ENCODE results near the gene CDON.

Gene CDON

DNA sequence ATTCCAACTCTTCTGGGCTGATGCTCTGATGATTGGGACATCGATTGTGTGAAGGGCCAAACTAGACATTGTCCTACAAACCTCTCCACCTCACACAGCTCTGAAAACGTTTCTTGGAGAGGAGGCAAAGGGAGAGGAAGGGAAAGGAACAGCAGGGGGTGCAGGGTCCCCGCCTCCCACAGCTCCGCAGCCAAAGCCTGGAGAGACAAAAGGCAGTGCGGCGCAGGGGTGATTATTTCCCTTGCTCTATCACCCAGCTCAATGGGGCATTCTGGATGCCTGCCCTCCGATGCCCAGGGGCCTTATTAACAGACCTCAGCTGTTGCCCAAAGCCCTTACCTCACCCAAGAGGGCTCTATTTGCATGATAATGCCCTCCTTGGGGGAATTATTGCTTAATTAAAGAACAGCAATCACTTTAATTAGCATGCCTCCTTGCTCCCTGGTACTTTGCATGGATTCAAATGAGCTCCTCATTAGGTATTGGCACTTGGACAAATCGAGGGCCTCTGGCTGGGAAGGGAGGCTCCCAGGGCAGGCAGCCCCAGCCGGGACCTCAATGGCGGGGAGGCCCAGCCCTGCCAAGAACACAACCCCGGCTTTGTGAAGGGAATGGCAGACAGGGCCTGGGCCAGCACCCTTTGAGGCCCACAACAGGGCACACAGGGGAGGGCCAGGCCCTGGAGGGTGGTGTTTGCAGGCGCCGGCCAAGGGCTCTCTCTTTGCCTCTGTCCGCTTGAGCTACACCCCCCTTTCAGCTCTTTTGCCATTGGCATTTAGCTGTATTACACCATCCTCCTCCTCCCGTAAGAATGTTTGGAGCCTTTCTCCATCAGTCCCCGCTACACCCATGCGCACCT lies 19.8 kb upstream of the CDON start:
- no peaks in the 10 kb centered on the region for H3K36me3 ChIP-seq (ENCODE audit: control insufficient read depth, insufficient read depth, low read length)
- no peak overlapping the region for H3K27ac ChIP-seq (ENCODE audit: insufficient read depth, low read depth, low read length, poor library complexity, severe bottlenecking)
- no peak overlapping the region for H3K4me3 ChIP-seq (ENCODE audit: insufficient read depth, low read depth, low read length)
- WGBS, 2 experiments, result 29 to 35% methylated on average over 16 to 17 of the region's 17 CpGs
- H3K9me3 ChIP-seq (ENCODE audit: control insufficient read depth, low read length), result no peaks in the 10 kb centered on the region
- H3K4me1 ChIP-seq (ENCODE audit: control insufficient read depth, insufficient read depth, low read length), result peaks cover 56% of the 10 kb centered on the region
- H3K27me3 ChIP-seq (ENCODE audit: control insufficient read depth, insufficient read depth, low read length, poor library complexity, severe bottlenecking), result peaks cover 4% of the 10 kb centered on the region

DNA sequence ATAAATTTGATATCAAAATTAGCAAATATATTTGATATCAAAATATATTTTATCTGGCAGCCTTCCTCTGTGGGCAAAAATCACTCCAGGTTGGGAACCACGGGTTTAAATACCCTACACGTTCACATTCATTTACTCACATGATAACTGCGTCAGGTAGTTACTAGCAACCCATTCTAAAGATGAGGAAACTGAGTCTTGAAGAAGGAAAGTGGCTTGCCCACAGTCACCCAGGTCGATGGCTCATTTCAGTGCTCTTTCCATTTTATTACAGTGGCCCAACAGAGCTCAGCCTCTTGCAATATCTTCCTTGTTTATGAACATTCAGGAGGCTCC lies 19.2 kb upstream of the CDON start:
- Histone ChIP-seq H3K4me1 (ENCODE audit: control insufficient read depth, insufficient read depth, low read length) (peaks cover 56% of the 10 kb centered on the region), H3K36me3 (ENCODE audit: control insufficient read depth, insufficient read depth, low read length) (no peaks in the 10 kb centered on the region), H3K27me3 (ENCODE audit: control insufficient read depth, insufficient read depth, low read length, poor library complexity, severe bottlenecking) (peaks cover 4% of the 10 kb centered on the region), H3K4me3 (ENCODE audit: insufficient read depth, low read depth, low read length) (no peak overlapping the region), H3K9me3 (ENCODE audit: control insufficient read depth, low read length) (no peaks in the 10 kb centered on the region), H3K27ac (ENCODE audit: insufficient read depth, low read depth, low read length, poor library complexity, severe bottlenecking) (no peak overlapping the region)
- WGBS, 2 experiments, result 83 to 88% methylated on average over 4 of the region's 4 CpGs

DNA sequence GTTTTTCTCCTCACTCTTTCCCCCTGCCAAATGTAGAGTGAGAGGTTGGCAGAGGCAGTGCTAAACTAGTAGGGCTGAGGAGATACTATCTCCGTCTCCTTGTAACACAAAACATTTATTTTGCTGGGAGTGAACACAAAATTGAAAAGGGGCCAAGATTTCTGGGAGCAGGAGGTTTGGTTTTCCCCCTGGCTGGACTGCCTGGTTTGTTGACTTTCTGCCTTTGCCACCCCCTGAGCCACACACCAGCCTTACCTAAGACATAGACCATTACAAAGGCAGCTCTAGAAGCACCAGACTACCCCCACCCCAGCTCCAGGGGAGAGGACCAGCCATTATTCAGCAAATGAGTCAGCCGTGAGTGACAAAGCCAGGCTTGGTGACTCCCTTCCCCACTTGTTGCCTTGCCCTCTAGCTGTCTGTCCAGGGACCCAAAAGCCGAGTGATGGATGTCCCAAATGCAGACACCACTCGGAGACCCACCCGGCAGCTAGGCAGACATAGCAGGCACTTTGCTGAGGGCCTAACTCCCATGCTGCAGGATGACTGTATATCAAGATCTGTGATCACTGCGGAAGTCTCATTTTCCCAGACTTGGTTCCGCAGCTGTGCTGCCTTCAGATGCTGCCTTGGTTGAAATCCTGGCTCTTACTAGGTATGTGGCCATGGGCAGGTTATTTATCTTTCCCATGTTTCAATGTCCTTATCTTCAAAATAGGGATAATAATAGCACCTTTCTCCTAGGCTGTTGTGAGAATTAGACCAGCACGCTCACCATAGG lies 17.7 kb upstream of the CDON start:
- Histone ChIP-seq H3K9me3 (ENCODE audit: control insufficient read depth, low read length) (no peaks in the 10 kb centered on the region), H3K36me3 (ENCODE audit: control insufficient read depth, insufficient read depth, low read length) (no peaks in the 10 kb centered on the region), H3K27me3 (ENCODE audit: control insufficient read depth, insufficient read depth, low read length, poor library complexity, severe bottlenecking) (no peaks in the 10 kb centered on the region), H3K4me3 (ENCODE audit: insufficient read depth, low read depth, low read length) (no peak overlapping the region), H3K27ac (ENCODE audit: insufficient read depth, low read depth, low read length, poor library complexity, severe bottlenecking) (no peak overlapping the region), H3K4me1 (ENCODE audit: control insufficient read depth, insufficient read depth, low read length) (peaks cover 60% of the 10 kb centered on the region)
- 61 to 69% methylated on average over 7 to 8 of the region's 8 CpGs for WGBS, 2 experiments

DNA sequence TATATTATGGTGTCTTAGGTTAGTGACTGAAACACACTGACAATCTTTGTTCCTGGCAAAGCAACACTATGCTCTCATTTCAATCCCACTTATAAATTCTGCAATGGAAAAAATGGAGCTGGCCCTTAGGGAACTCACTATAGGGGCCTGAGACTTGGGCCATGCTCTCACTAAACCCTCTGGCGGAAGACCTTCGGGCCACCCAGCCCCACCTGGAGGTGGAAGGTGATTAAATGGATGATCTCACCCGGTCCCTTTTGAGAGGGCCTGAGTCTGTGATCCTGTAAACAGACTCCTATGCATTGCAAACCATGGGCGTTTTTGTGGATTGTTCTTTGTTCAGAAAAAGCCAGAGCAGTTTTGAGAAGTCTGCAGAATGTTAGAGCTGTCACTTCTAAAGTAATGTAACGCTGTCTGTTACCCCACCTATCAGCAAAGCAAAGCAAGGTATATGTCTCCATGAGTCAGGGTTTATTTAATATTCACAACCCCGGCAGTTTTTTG lies 17.0 kb upstream of the CDON start:
- Histone ChIP-seq H3K27me3 (ENCODE audit: control insufficient read depth, insufficient read depth, low read length, poor library complexity, severe bottlenecking) (no peaks in the 10 kb centered on the region), H3K36me3 (ENCODE audit: control insufficient read depth, insufficient read depth, low read length) (no peaks in the 10 kb centered on the region), H3K9me3 (ENCODE audit: control insufficient read depth, low read length) (no peaks in the 10 kb centered on the region), H3K4me1 (ENCODE audit: control insufficient read depth, insufficient read depth, low read length) (peaks cover 54% of the 10 kb centered on the region), H3K4me3 (ENCODE audit: insufficient read depth, low read depth, low read length) (no peak overlapping the region), H3K27ac (ENCODE audit: insufficient read depth, low read depth, low read length, poor library complexity, severe bottlenecking) (no peak overlapping the region)
- WGBS, 2 experiments, result 47 to 51% methylated on average over 6 of the region's 6 CpGs

DNA sequence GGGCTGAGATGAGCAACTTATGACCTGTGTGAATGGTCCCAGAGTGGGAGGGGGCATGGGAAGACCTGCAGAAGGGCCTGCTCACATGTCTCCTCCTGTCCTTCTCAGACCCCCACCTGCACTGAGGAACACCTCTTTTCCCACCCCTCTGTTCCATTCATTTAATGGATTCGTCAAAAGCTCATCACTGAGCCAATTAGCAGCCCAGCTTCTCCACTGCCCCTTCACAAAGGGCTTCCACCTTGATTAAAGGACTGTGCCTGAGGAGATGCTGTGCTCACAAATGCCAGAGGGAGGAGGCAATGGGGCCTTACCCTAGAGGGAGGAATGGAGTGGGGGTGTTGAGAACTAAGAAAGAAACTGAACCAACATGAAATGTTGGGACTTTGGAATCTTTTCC lies 14.0 kb upstream of the CDON start:
- no peaks in the 10 kb centered on the region for H3K27me3 ChIP-seq (ENCODE audit: control insufficient read depth, insufficient read depth, low read length, poor library complexity, severe bottlenecking)

DNA sequence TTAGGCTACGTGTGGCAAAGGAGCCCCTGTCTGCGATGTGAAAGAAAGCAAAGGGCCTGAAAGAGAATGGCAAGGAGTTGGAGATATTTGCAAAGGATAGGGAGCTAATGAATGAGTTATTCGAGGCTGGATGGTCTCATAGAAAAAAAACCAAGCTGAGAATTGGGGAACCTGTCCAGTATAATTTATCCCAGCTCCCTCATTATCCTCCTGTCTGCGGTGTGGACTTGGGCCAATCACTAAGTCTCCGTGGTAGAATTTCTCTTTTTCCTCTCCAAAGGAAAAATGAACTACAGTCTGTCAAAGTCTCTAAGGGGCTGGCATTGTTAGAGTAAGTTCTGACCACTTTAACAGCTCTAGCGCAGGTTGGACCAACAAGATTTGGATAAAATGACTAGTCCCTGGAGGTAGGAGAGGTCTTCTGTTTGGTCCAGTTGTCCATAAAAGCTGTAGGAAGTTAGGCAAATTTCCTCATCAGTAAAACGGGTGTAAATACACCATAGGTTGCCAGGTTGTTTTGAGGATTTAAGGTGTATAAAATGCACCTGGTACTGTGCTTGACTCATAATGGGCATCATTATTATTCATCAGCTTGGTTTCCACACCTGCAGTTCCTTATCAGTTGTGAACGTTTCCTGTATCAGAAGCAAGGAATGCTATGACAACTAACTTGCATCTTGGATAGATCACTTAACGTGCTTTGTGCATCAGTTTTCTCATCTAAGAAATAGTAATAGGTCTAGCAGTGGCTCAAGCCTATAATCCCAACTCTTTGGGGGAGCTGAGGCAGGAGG lies 10.3 kb upstream of the CDON start:
- Histone ChIP-seq H3K27ac (ENCODE audit: insufficient read depth, low read depth, low read length, poor library complexity, severe bottlenecking) (no peak overlapping the region), H3K36me3 (ENCODE audit: control insufficient read depth, insufficient read depth, low read length) (no peaks in the 10 kb centered on the region), H3K9me3 (ENCODE audit: control insufficient read depth, low read length) (no peaks in the 10 kb centered on the region), H3K27me3 (ENCODE audit: control insufficient read depth, insufficient read depth, low read length, poor library complexity, severe bottlenecking) (no peaks in the 10 kb centered on the region), H3K4me1 (ENCODE audit: control insufficient read depth, insufficient read depth, low read length) (peaks cover 12% of the 10 kb centered on the region), H3K4me3 (ENCODE audit: insufficient read depth, low read depth, low read length) (no peak overlapping the region)
- WGBS, 2 experiments, result 78 to 80% methylated on average over 9 of the region's 9 CpGs

More for the DNA sequence above, 14.0 kb upstream of the CDON start:
- Histone ChIP-seq H3K36me3 (ENCODE audit: control insufficient read depth, insufficient read depth, low read length) (no peaks in the 10 kb centered on the region), H3K27ac (ENCODE audit: insufficient read depth, low read depth, low read length, poor library complexity, severe bottlenecking) (no peak overlapping the region), H3K4me3 (ENCODE audit: insufficient read depth, low read depth, low read length) (no peak overlapping the region), H3K4me1 (ENCODE audit: control insufficient read depth, insufficient read depth, low read length) (peaks cover 34% of the 10 kb centered on the region), H3K9me3 (ENCODE audit: control insufficient read depth, low read length) (no peaks in the 10 kb centered on the region)
- 18 to 29% methylated on average over 1 of the region's 1 CpG for WGBS, 2 experiments

DNA sequence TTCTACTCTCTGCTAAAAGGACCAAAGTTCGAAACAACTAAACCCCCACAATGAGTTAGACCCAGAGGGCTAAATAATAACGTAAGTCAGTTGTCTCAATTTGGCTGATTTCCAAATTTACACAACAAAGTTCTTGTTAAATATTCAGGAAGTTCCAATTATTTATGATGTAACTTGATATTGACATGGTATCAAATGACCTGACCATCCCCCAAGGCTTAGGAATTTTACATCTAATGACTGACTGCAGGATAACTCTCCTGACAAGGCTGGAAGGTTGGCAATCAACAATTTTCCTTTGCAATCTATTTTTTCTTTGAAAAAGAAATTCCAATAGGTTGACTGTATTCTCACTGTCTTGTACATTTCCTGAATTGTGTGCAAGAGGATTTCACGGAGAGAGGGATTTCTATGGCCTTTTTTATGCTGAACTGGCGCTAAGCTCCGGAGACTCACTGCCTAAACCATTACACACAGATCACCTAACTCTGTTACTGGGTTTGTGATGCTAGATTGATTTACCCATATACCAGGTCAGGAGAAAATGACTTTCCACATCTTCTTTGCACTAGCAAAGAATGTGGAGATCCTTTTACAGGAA lies 9.6 kb upstream of the CDON start:
- 81 to 86% methylated on average over 4 to 5 of the region's 5 CpGs for WGBS, 2 experiments
- Histone ChIP-seq H3K27ac (ENCODE audit: insufficient read depth, low read depth, low read length, poor library complexity, severe bottlenecking) (no peak overlapping the region), H3K36me3 (ENCODE audit: control insufficient read depth, insufficient read depth, low read length) (no peaks in the 10 kb centered on the region), H3K4me1 (ENCODE audit: control insufficient read depth, insufficient read depth, low read length) (peaks cover 12% of the 10 kb centered on the region), H3K27me3 (ENCODE audit: control insufficient read depth, insufficient read depth, low read length, poor library complexity, severe bottlenecking) (no peaks in the 10 kb centered on the region), H3K4me3 (ENCODE audit: insufficient read depth, low read depth, low read length) (no peak overlapping the region), H3K9me3 (ENCODE audit: control insufficient read depth, low read length) (no peaks in the 10 kb centered on the region)

DNA sequence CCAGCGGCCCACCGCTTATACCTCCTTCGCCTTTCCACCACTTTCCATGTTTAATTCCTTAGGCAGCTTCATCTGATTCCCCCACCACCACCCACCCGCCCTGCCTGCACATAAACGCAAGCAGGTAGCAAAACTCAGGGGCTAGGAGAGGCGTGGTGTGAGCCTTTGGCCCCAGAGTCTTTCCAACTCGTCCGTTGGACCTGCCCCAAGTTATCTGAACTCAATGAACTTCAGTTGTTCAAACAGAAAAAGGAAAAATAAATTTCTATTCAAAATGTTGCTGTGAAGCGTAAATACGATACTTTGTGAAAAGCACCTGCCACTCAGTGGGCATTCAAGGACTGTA lies 814 bp upstream of the CDON start:
- no peak overlapping the region for H3K27ac ChIP-seq (ENCODE audit: insufficient read depth, low read depth, low read length, poor library complexity, severe bottlenecking)
- 35 to 36% methylated on average over 10 of the region's 10 CpGs for WGBS, 2 experiments
- H3K27me3 ChIP-seq (ENCODE audit: control insufficient read depth, insufficient read depth, low read length, poor library complexity, severe bottlenecking), result no peaks in the 10 kb centered on the region
- no peaks in the 10 kb centered on the region for H3K4me1 ChIP-seq (ENCODE audit: control insufficient read depth, insufficient read depth, low read length)
- no peaks in the 10 kb centered on the region for H3K36me3 ChIP-seq (ENCODE audit: control insufficient read depth, insufficient read depth, low read length)
- peak overlapping the region; percentile 20 for H3K4me3 ChIP-seq (ENCODE audit: insufficient read depth, low read depth, low read length)
- H3K9me3 ChIP-seq (ENCODE audit: control insufficient read depth, low read length), result no peaks in the 10 kb centered on the region

DNA sequence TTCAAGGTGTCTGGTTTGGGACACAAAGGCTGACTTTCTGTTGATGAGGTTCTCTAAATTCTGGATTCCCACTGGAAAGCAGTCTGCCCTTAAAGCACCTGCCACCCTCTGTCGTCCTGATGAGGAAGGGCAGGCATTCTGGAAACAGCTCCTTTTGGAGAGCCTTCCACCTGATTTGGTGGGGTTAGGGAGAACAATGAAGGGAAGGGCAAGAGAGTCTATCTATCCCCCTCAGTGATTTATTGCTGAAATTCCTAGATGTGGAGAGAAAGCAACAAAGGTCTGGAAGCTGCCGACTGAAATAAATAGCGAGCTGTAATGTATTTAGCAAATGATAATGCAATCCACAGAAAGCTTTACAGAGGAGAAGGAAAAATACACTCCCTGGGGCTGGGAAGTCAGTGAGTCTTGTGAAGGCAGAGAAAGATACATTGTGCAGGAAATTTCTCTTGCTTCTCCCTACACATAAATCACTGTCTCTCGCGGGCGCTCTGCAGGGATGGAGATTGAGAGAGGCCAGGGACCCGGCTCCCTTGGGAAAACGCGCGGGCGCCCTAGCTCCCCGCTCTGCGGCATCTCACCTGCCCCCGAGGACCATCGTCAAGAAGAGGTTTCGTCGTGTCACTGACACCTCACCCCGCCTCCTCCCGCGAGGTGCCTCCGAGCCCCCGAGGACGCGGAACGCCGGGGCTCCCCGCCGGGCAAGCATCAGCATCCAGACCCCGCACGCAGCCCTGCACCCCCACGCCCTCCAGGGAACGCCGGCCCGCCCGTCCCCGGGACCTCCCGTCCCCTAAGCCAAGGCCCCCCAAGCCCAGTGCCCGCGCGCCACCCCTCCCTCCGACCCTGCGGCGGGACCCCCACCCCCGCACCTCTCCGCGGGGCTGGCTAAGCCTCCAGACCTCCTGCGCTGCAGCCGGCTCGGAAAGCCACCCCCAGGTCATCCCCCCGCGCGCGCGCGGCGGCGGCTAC lies 673 bp downstream of the CDON start:
- no peaks in the 10 kb centered on the region for H3K27me3 ChIP-seq (ENCODE audit: control insufficient read depth, insufficient read depth, low read length, poor library complexity, severe bottlenecking)

More for the DNA sequence above, 673 bp downstream of the CDON start:
- peak overlapping the region; percentile 88 for H3K4me3 ChIP-seq (ENCODE audit: insufficient read depth, low read depth, low read length)
- H3K9me3 ChIP-seq (ENCODE audit: control insufficient read depth, low read length), result no peaks in the 10 kb centered on the region
- H3K4me1 ChIP-seq (ENCODE audit: control insufficient read depth, insufficient read depth, low read length), result peaks cover 9% of the 10 kb centered on the region
- 0% methylated on average over 55 to 57 of the region's 57 CpGs for WGBS, 2 experiments
- H3K27ac ChIP-seq (ENCODE audit: insufficient read depth, low read depth, low read length, poor library complexity, severe bottlenecking), result peak overlapping the region; percentile 19
- peaks cover 5% of the 10 kb centered on the region for H3K36me3 ChIP-seq (ENCODE audit: control insufficient read depth, insufficient read depth, low read length)
